HG02678 (cell line): Measurements from ENCODE around the gene S100A12.

ENCODE experiments used
- ATAC-seq: cut with Tn5 transposase; IDR thresholded peaks from one replicate; pipeline ENCODE4 v1.9.1; 2021; ENCODE audit warnings: mild to moderate bottlenecking, moderate library complexity; ENCODE audit not compliant: unreplicated experiment

S100A12 gene

DNA sequence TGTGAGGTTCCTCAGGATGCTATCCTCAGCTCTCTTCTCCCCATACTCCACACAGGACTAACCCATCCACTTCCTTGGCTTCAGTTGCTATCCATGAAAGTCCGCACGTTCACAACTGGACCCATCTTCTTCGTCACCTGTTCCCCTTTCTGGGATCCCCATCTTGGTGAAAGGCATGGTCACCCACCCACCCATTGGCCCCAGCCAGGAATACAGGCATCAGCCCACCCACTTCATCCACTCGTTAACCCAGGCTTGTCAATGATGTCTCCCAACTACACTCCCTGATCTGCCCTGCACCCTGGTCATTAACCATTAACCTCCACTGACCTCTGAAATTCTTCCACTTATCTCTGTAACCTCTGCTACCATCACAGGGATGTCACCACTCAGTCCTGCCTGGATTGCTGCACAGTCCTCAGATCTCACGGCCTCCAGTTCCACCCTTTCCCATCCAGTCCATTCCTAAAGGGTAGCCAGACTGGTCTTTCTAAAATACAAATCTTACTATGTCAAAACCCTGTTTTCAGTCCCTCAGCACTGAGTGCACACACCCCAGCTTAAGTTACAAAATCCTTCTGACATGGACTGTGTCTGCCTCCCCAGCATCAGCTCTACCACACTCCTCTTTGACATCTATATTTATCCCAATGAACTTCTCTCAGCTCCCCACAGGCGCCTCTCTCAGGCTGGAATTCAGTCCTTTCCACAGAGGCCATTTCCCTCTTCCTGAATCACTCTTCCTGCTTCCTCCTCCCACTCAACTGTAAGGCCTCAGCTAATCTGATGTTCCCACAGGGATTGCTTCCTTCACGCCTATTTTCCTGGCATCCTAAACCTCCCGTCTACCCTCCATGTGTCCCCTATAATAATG, 37.2 kb downstream of the S100A12 start:
- ATAC-seq = no peak

DNA sequence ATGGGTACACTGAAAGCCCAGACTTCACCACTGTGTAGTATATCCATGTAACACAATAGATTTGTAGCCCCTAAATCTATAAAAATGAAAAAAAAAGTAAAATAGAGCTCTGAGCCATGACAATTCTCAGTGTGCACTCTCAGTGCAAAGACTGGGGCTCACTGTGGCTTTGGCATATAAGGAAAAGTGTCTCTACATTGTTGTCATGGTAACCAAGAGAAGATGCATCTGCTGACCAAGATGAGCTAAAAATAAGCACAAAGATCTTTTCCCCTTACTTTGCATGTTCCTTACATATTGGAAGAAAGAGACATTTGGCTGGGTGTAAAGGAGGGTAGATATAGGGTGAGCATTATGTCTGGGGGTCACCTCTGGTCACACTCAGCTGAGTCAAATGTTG, 38.8 kb downstream of the S100A12 start:
- no peak for ATAC-seq

DNA sequence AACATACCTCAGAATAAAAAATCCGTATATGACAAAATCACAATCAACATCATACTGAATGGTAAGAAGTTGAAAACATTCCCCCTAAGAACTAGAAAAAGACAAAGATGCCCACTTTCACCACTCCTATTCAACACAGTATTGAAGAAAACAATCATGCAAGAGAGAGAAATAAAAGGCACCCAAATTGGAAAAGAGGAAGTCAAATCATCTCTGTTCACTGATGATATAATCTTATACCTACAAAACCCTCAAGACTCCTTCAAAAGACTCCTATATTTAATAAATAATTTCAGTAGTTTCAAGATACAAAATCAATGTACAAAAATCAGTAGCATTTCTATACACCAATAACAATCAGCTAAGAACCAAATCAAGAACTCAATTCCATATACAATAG, 41.5 kb downstream of the S100A12 start:
- ATAC-seq = no peak

DNA sequence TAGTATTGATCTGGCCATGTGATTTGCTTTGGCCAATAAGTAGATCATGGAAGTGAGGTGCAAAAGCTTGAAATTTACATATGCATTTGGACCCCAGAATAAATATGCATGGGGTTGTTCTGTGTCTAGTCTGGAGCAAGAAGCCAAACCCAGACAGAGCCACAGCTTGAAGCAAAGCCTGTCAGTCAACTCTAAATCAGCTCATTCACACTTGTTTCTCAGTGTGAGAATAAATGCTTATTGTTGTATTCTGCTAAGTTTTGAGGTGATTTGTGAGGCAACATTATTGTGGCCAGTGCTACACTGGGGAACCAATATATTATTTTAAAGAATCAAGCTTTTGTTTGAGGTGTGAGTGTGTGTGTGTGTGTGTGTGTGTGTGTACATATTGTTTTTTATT, 50.5 kb downstream of the S100A12 start:
- no peak for ATAC-seq
